B cell (primary cell): ENCODE measurements around the gene CALML6. TPM values are rescaled to one million over a fixed set of nuclear protein-coding genes. Genes with fewer than 3 reads are reported as not detected.

Source experiments
- ATAC-seq: fragments of 200-7000 bp; cut with Tn5 transposase; one replicate; pipeline ENCODE4 v1.10.0; 2021; ENCODE audit warnings: low read depth, mild to moderate bottlenecking, moderate number of reproducible peaks, moderate library complexity
- CTCF ChIA-PET: fragments of 350-600 bp; sonication (Branson Sonifier 250); formaldehyde crosslinking; loops from one replicate; lab custom pipeline; 2021; ENCODE audit warnings: antibody characterized with exemption, inconsistent platforms; lab: Charles Lee
- POLR2A ChIA-PET: fragments of 350-600 bp; sonication (Branson Sonifier 250); formaldehyde crosslinking; loops from one replicate; lab custom pipeline; 2021; ENCODE audit warnings: antibody characterized with exemption; lab: Charles Lee
- DNase-seq: peaks from one replicate; pipeline ENCODE4 v3.0.0; 2013
- H2AFZ ChIP-seq: 2 replicates; pipeline ENCODE4 v1.6.1; 2012; ENCODE audit warnings: mild to moderate bottlenecking, low read depth, low read length; ENCODE audit not compliant: insufficient read depth, poor library complexity, severe bottlenecking
- H3K27ac ChIP-seq, 2 donors: 1 replicate in 1 of 2; 2 replicates in 1 of 2; pipeline ENCODE4 v1.5.1; 2012 to 2013; ENCODE audit warnings: low read length in 2 of 2, mild to moderate bottlenecking in 2 of 2, moderate library complexity in 1 of 2
- H3K27me3 ChIP-seq, 4 experiments: fragments of 200-600 bp in 1 of 4; sonication (generic) in 1 of 4; replicated peaks in 1 of 4; 1 replicate in 2 of 4; 2 replicates in 2 of 4; pipeline versions ENCODE4 v1.6.1 to v1.7.0; 2013 to 2016; ENCODE audit warnings: low read length in 3 of 4, mild to moderate bottlenecking in 2 of 4, mixed read lengths in 1 of 4, moderate library complexity in 1 of 4; ENCODE audit not compliant: insufficient read depth in 4 of 4, control insufficient read depth in 3 of 4; ENCODE audit errors: control extremely low read depth in 1 of 4
- H3K36me3 ChIP-seq, 2 experiments: replicated peaks in 1 of 2; 1 replicate in 1 of 2; 2 replicates in 1 of 2; pipeline versions ENCODE4 v1.6.1 to v1.7.1; 2013; ENCODE audit warnings: low read length in 1 of 2; ENCODE audit not compliant: insufficient read depth in 2 of 2, control insufficient read depth in 1 of 2; ENCODE audit errors: control extremely low read depth in 1 of 2, extremely low read depth in 1 of 2
- H3K4me1 ChIP-seq, 2 donors: fragments of 200-600 bp in 1 of 2; sonication (generic) in 1 of 2; 1 replicate in 1 of 2; 2 replicates in 1 of 2; pipeline versions ENCODE4 v1.5.1 to v1.6.1; 2013 to 2017; ENCODE audit warnings: low read length in 2 of 2; ENCODE audit not compliant: control insufficient read depth in 2 of 2, insufficient read depth in 2 of 2
- H3K4me2 ChIP-seq: replicated peaks from 2 replicates; pipeline ENCODE3; 2012; ENCODE audit warnings: mild to moderate bottlenecking, low read depth, low read length; ENCODE audit not compliant: poor library complexity, severe bottlenecking
- H3K4me3 ChIP-seq, 5 experiments: fragments of 200-600 bp in 1 of 5; sonication (generic) in 1 of 5; 1 replicate in 3 of 5; 2 replicates in 2 of 5; pipeline versions ENCODE4 v1.5.1 to v1.7.0; 2011 to 2016; ENCODE audit warnings: low read length in 4 of 5, mild to moderate bottlenecking in 4 of 5, low read depth in 2 of 5, control low read depth in 1 of 5, moderate library complexity in 1 of 5; ENCODE audit not compliant: insufficient read depth in 1 of 5; ENCODE audit errors: control extremely low read depth in 1 of 5, extremely low read depth in 1 of 5
- H3K79me2 ChIP-seq: fragments of 200-600 bp; sonication (generic); one replicate; pipeline ENCODE4 v1.6.0; 2016; ENCODE audit warnings: low read length; ENCODE audit not compliant: control insufficient read depth, insufficient read depth
- H3K9ac ChIP-seq: fragments of 200-600 bp; sonication (generic); 2 replicates; pipeline ENCODE4 v1.6.1; 2017; ENCODE audit warnings: mild to moderate bottlenecking, low read length, moderate library complexity
- H3K9me3 ChIP-seq, 3 donors: one replicate each; pipeline versions ENCODE4 v1.6.1 to v1.7.1; 2013; ENCODE audit warnings: low read length in 2 of 3; ENCODE audit not compliant: control insufficient read depth in 2 of 3, insufficient read depth in 1 of 3; ENCODE audit errors: control extremely low read depth in 1 of 3
- H4K20me1 ChIP-seq: 2 replicates; pipeline ENCODE4 v1.6.0; 2012; ENCODE audit warnings: mild to moderate bottlenecking, low read length; ENCODE audit not compliant: insufficient read depth, control insufficient read depth, poor library complexity, severe bottlenecking
- H3K27ac Mint-ChIP-seq: one replicate; pipeline ENCODE4 v1.8.0; 2021; ENCODE audit warnings: mixed read lengths
- H3K27me3 Mint-ChIP-seq: one replicate; pipeline ENCODE4 v1.8.0; 2021; ENCODE audit warnings: mixed read lengths
- H3K4me1 Mint-ChIP-seq: one replicate; pipeline ENCODE4 v1.8.0; 2021; ENCODE audit warnings: mixed read lengths
- H3K4me3 Mint-ChIP-seq: one replicate; pipeline ENCODE4 v1.8.0; 2021; ENCODE audit warnings: mixed read lengths
- H3K9me3 Mint-ChIP-seq: one replicate; pipeline ENCODE4 v1.8.0; 2022; ENCODE audit warnings: mixed read lengths; ENCODE audit not compliant: insufficient read depth
- EZH2 ChIP-seq: IDR thresholded peaks from 2 replicates; pipeline ENCODE4 v1.6.1; 2012; ENCODE audit warnings: borderline replicate concordance, low read depth, mild to moderate bottlenecking, moderate library complexity, low read length; ENCODE audit not compliant: insufficient read depth, poor library complexity, severe bottlenecking
- WGBS: methylation state at CpG from one replicate; pipeline ENCODE4 v1.1.5; 2013; ENCODE audit warnings: missing lambda C conversion rate; ENCODE audit not compliant: insufficient coverage; 5-methylcytosine and 5-hydroxymethylcytosine counted together
- intact Hi-C: fragments of 100-400 bp; cut with micrococcal nuclease; formaldehyde crosslinking; loops from one replicate; pipeline ENCODE4 v1.10.0; 2022
- polyA plus RNA-seq: library from polyadenylated mRNA; depleted of rRNA; stranded (reverse); fragments of >200 nt; gene quantifications from 2 replicates; pipeline ENCODE4 v1.2.3, GENCODE V29; 2012
- total RNA-seq, 2 donors: library from RNA; stranded (reverse); fragments of 120-200 nt in 1 of 2; gene quantifications; 1 replicate in 1 of 2; 2 replicates in 1 of 2; pipeline versions ENCODE4 v1.2.3 to v1.2.4, GENCODE V29; 2013 to 2022
- TF ChIP-seq, protein P1 (sequence below): fragments of 200-600 bp; IDR thresholded peaks from one replicate; pipeline ENCODE4 v1.8.0; 2022; ENCODE audit warnings: antibody characterized with exemption, mild to moderate bottlenecking

CALML6 gene
- total and polyA plus RNA-seq, 2 donors (not counting 1 experiment from before 2014, with no cell fraction given): 0.64 to 2.0 TPM

DNA sequence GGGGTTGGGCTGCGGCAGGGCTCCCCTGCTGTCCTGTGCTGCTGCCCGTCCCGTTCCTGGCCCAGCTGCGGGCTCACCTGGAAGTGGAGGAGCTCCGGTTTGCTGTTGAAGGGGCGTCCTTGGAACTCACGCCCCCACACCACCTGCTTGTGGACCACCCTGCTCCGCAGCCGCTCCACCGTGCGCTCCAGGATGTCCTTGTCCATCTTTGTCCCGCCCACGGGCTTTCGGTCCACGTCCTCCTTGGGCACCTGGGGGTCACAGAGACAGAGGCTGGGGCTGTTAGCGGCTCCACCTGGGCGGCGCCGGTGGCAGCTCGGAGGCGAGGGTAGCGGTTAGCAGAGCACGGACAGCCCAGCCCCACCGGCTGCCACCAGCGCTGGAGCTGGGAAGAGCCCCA, 49.8 kb downstream of the CALML6 start:
- H3K9me3 ChIP-seq: peaks cover 0 to 4% (median 0%) of the 10 kb centered on the region in 3 donors
- Mint-ChIP-seq H3K4me3 (no peak overlapping the region), H3K27me3 (peaks cover 19% of the 10 kb centered on the region), H3K4me1 (no peaks in the 10 kb centered on the region), H3K9me3 (no peaks in the 10 kb centered on the region), H3K27ac (no peak overlapping the region)
- intact Hi-C loops: no loop called here
- no peaks in the 10 kb centered on the region for H3K79me2 ChIP-seq
- no peak for TF ChIP-seq EZH2
- TF ChIP-seq, protein P1, sequence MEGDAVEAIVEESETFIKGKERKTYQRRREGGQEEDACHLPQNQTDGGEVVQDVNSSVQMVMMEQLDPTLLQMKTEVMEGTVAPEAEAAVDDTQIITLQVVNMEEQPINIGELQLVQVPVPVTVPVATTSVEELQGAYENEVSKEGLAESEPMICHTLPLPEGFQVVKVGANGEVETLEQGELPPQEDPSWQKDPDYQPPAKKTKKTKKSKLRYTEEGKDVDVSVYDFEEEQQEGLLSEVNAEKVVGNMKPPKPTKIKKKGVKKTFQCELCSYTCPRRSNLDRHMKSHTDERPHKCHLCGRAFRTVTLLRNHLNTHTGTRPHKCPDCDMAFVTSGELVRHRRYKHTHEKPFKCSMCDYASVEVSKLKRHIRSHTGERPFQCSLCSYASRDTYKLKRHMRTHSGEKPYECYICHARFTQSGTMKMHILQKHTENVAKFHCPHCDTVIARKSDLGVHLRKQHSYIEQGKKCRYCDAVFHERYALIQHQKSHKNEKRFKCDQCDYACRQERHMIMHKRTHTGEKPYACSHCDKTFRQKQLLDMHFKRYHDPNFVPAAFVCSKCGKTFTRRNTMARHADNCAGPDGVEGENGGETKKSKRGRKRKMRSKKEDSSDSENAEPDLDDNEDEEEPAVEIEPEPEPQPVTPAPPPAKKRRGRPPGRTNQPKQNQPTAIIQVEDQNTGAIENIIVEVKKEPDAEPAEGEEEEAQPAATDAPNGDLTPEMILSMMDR: no peak
- H3K27ac ChIP-seq: no peak overlapping the region
- H3K4me1 ChIP-seq: no peaks in the 10 kb centered on the region
- H3K36me3 ChIP-seq: no peaks in the 10 kb centered on the region
- CTCF ChIA-PET: no interaction called here
- no peaks in the 10 kb centered on the region for H4K20me1 ChIP-seq
- no peak overlapping the region for H3K4me2 ChIP-seq
- no peak overlapping the region for H2AFZ ChIP-seq
- POLR2A ChIA-PET: no interaction called here
- 86% methylated on average over 25 of the region's 25 CpGs for WGBS
- peaks cover 0 to 17% (median 1%) of the 10 kb centered on the region in 4 experiments for H3K27me3 ChIP-seq
- H3K4me3 ChIP-seq: no peak overlapping the region
- DNase-seq (no peak), ATAC-seq (no peak)
- H3K9ac ChIP-seq: no peak overlapping the region

DNA sequence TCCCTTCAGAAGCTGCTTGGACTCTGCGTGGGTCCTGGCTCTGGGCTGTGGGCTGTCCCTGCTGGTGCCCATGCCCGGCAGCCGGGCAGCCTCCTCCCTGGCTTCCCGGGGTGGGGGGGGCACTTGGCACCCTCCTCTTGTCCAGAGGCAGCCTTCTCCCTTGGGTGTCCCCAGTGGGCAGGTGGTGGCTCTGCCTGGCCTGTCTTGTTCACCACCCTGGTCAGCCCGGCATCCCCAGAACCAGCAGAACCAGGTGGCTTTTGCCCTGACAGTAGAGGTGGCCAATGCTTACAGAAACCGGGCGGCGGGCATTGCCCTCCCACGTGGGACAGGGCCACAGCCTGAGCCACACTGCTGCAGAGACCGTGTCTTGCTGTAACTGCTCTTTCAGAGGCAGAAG, 50.5 kb downstream of the CALML6 start:
- peaks cover 0 to 11% (median 0%) of the 10 kb centered on the region in 4 experiments for H3K27me3 ChIP-seq
- no peaks in the 10 kb centered on the region for H3K36me3 ChIP-seq
- Mint-ChIP-seq H3K9me3 (no peaks in the 10 kb centered on the region), H3K27ac (no peak overlapping the region), H3K27me3 (peaks cover 18% of the 10 kb centered on the region), H3K4me1 (no peaks in the 10 kb centered on the region), H3K4me3 (no peak overlapping the region)
- DNase-seq: no peak
- ATAC-seq: no peak
- H3K4me3 ChIP-seq: no peak overlapping the region
- no peaks in the 10 kb centered on the region for H4K20me1 ChIP-seq
- 83% methylated on average over 10 of the region's 10 CpGs for WGBS
- H3K9ac ChIP-seq: no peak overlapping the region
- intact Hi-C loops: no loop called here
- CTCF ChIA-PET: no interaction called here
- no peak overlapping the region for H3K27ac ChIP-seq
- H3K79me2 ChIP-seq: no peaks in the 10 kb centered on the region
- TF ChIP-seq EZH2: no peak
- no peak overlapping the region for H2AFZ ChIP-seq
- peaks cover 0 to 10% (median 0%) of the 10 kb centered on the region in 3 donors for H3K9me3 ChIP-seq
- POLR2A ChIA-PET: no interaction called here
- H3K4me2 ChIP-seq: no peak overlapping the region
- H3K4me1 ChIP-seq: no peaks in the 10 kb centered on the region
